Breast epithelium (tissue), 3 donors: ENCODE measurements around the gene JMJD8.

ENCODE experiments used
- CTCF ChIP-seq, 3 donors: fragments of 450-650 bp; IDR thresholded peaks; one replicate each; pipeline ENCODE4 v1.5.1; 2016 to 2017; ENCODE audit warnings: antibody characterized with exemption in 3 of 3, mild to moderate bottlenecking in 3 of 3, moderate library complexity in 3 of 3
- POLR2A ChIP-seq: fragments of 450-650 bp; IDR thresholded peaks from one replicate; pipeline ENCODE4 v1.6.1; 2016; ENCODE audit warnings: antibody characterized with exemption, mild to moderate bottlenecking, moderate library complexity

DNA sequence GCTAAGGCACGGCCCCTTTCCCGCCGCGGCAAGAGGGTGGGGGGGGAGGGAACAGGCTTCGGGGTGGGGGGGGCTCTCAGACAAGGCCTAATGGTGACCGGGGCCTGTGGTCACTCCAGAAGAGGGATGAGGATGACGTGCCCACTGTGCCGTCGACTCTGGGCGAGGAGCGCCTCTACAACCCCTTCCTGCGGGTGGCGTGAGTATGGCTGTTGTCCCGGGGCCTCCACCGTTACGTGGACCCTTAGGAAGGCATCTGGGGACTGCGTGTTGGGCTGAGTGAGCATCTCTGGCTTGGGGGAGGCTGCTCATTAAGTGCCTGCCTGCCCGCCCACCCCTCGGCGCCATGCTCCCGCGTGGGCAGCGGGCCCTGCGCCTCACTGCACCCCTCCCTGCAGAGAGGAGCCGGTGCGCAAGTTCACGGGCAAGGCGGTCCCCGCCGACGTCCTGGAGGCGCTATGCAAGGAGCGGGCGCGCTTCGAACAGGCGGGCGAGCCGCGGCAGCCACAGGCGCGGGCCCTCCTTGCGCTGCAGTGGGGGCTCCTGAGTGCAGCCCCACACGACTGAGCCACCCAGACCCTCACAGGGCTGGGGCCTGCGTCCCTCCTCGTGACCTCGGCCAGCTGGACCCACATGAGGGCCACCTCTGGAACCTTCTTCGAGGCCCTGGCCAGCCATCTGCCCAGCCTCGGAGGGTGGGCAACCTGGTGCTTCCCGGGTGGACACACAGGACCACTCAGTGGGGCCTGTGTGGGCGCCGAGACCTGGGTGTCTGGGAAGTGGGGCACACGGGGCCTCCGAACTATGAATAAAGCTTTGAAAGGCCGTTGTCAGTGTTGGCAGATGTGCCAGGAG, 45.0 kb upstream of the JMJD8 start:
- TF ChIP-seq CTCF (IDR thresholded peaks at IDR 0.05) (no peak), POLR2A (no peak)
